Neuronal stem cell (in vitro differentiated cells): ENCODE measurements around the gene CCDC148. TPM values are rescaled to one million over a fixed set of nuclear protein-coding genes. Genes with fewer than 3 reads are reported as not detected.
A peak's percentile ranks its signal among the peaks of the same experiment; 100 is the strongest.

Source experiments
- DNase-seq: peaks from one replicate; pipeline ENCODE4 v3.0.0-alpha.2; 2013; ENCODE audit warnings: low spot score
- H2AFZ ChIP-seq: one replicate; pipeline ENCODE4 v1.6.1; 2013; ENCODE audit warnings: mild to moderate bottlenecking, low read length, inconsistent platforms
- H2AK5ac ChIP-seq: 2 replicates; pipeline ENCODE4 v1.6.1; 2013; ENCODE audit warnings: low read depth, mild to moderate bottlenecking, inconsistent platforms, low read length, moderate library complexity, mixed read lengths
- H2BK120ac ChIP-seq: 2 replicates; pipeline ENCODE4 v1.6.1; 2013; ENCODE audit warnings: low read depth, mild to moderate bottlenecking, inconsistent platforms, low read length, moderate library complexity, mixed read lengths
- H2BK12ac ChIP-seq: one replicate; pipeline ENCODE4 v1.6.1; 2013; ENCODE audit warnings: low read length, inconsistent platforms
- H2BK15ac ChIP-seq: 2 replicates; pipeline ENCODE4 v1.6.1; 2013; ENCODE audit warnings: mild to moderate bottlenecking, low read length, inconsistent platforms, mixed read lengths
- H2BK5ac ChIP-seq: one replicate; pipeline ENCODE4 v1.6.1; 2013; ENCODE audit warnings: inconsistent platforms, mild to moderate bottlenecking, low read length, moderate library complexity
- H3K14ac ChIP-seq: one replicate; pipeline ENCODE4 v1.6.1; 2013; ENCODE audit warnings: low read length, inconsistent platforms
- H3K18ac ChIP-seq: 2 replicates; pipeline ENCODE4 v1.6.1; 2013; ENCODE audit warnings: low read length, inconsistent platforms
- H3K23ac ChIP-seq: 2 replicates; pipeline ENCODE4 v1.6.1; 2013; ENCODE audit warnings: low read depth, mild to moderate bottlenecking, mixed read lengths, low read length, inconsistent platforms; ENCODE audit not compliant: poor library complexity
- H3K27ac ChIP-seq: replicated peaks from 3 replicates; pipeline ENCODE4 v1.5.1; 2013; ENCODE audit warnings: low read length, inconsistent platforms
- H3K27me3 ChIP-seq, 3 experiments: 2 replicates each; pipeline ENCODE4 v1.6.1; 2013; ENCODE audit warnings: low read length in 3 of 3, mild to moderate bottlenecking in 2 of 3, inconsistent platforms in 1 of 3, low read depth in 1 of 3, mixed read lengths in 1 of 3, moderate library complexity in 1 of 3; ENCODE audit not compliant: control insufficient read depth in 3 of 3, insufficient read depth in 3 of 3
- H3K36me3 ChIP-seq, 2 donors: replicated peaks in 1 of 2; 2 replicates each; pipeline ENCODE4 v1.6.1; 2013; ENCODE audit warnings: low read length in 2 of 2; ENCODE audit not compliant: control insufficient read depth in 2 of 2, insufficient read depth in 2 of 2
- H3K4ac ChIP-seq: 2 replicates; pipeline ENCODE4 v1.6.1; 2013; ENCODE audit warnings: inconsistent platforms, mild to moderate bottlenecking, low read length, moderate library complexity
- H3K4me1 ChIP-seq, 2 donors: 1 replicate in 1 of 2; 2 replicates in 1 of 2; pipeline ENCODE4 v1.6.1; 2013; ENCODE audit warnings: low read length in 2 of 2, low read depth in 1 of 2; ENCODE audit not compliant: control insufficient read depth in 2 of 2, insufficient read depth in 1 of 2
- H3K4me2 ChIP-seq: one replicate; pipeline ENCODE4 v1.6.1; 2013; ENCODE audit warnings: mild to moderate bottlenecking, low read length, inconsistent platforms; ENCODE audit not compliant: insufficient read depth, poor library complexity, severe bottlenecking
- H3K4me3 ChIP-seq, 2 donors: 2 replicates each; pipeline ENCODE4 v1.5.1; 2013; ENCODE audit warnings: low read length in 2 of 2, mild to moderate bottlenecking in 2 of 2, inconsistent platforms in 1 of 2, moderate library complexity in 1 of 2
- H3K79me1 ChIP-seq: one replicate; pipeline ENCODE4 v1.6.1; 2013; ENCODE audit warnings: low read depth, mild to moderate bottlenecking, inconsistent platforms, low read length, moderate library complexity
- H3K9ac ChIP-seq: one replicate; pipeline ENCODE4 v1.6.1; 2013; ENCODE audit warnings: mild to moderate bottlenecking, low read depth, low read length, inconsistent platforms; ENCODE audit not compliant: poor library complexity
- H3K9me3 ChIP-seq, 2 donors: replicated peaks in 1 of 2; 2 replicates each; pipeline versions ENCODE3 to v1.6.1; 2013; ENCODE audit warnings: low read length in 2 of 2, mild to moderate bottlenecking in 2 of 2, inconsistent platforms in 1 of 2, low read depth in 1 of 2, mixed read lengths in 1 of 2, moderate library complexity in 1 of 2; ENCODE audit not compliant: control insufficient read depth in 2 of 2, insufficient read depth in 1 of 2
- H4K8ac ChIP-seq: one replicate; pipeline ENCODE4 v1.6.1; 2013; ENCODE audit warnings: low read depth, mild to moderate bottlenecking, inconsistent platforms, low read length, moderate library complexity
- H4K91ac ChIP-seq: one replicate; pipeline ENCODE4 v1.6.1; 2013; ENCODE audit warnings: low read length, low read depth, mild to moderate bottlenecking, inconsistent platforms; ENCODE audit not compliant: poor library complexity
- WGBS, 2 donors: extraction: QIAGEN DNeasy Blood & Tissue Kit; methylation state at CpG; one replicate each; pipeline ENCODE4 v1.1.7; 2013; ENCODE audit warnings: missing lambda C conversion rate in 2 of 2, mixed read lengths in 1 of 2; ENCODE audit not compliant: insufficient read length in 2 of 2, insufficient replicate concordance in 1 of 2; ENCODE audit errors: extremely low coverage in 2 of 2; 5-methylcytosine and 5-hydroxymethylcytosine counted together
- polyA plus RNA-seq, 2 experiments: library from polyadenylated mRNA; stranded (reverse); fragments of 200-250 nt; gene quantifications; one replicate each; pipeline ENCODE4 v1.2.3, GENCODE V29; 2013

CCDC148 gene
- 3.4 TPM for polyA plus RNA-seq (2013, experiment 1 of 2)
- 3.2 TPM for polyA plus RNA-seq (2013, experiment 2 of 2)

DNA sequence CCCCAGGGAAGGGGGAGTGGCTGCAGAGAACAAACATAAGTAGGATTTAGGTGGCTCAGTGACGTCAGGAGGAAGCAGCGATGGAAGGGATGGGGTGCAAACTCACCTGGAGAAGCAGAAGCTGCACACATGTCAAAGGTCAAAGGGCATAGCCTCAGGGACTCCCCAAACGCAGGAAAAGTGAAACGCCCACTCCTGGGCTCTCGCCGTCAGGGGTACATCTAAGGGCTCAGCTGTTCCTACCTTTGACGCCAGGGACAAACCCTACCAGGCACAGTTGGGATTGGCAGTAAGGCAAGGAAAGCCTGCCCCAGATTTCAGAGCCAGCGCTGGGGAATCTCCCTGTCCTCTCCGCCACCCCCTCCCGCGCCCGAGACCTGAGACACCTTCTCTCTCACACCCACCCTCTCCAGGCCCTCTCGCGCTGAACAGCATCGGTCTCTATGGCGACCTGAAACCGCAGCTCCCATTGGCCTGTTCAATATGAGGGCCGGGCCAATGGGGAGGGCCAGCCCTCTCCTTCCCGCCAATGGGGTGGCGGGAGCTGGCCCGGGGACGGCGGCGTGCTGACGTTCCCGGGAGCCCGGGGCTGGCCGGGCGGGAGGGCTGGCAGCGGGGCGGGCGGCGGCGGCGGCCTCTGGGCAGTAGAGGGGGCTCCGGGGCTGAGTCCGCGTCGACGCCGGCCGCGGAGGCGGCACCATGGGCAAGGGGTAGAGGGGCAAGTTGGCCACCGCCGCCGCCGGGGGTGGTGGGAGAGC, at the start of gene CCDC148, which contains the start of gene PKP4:
Gene CCDC148, minus strand, starts transcription at position 445 of the 758 bp plus-strand sequence. Its CDS starts 314 bp downstream, at position 131.
Gene PKP4, plus strand, starts transcription at position 644 of the 758 bp plus-strand sequence. CDS start 76,233 bp downstream, outside the sequence.
- peak within 1 kb of the TSS; percentile 49 for H3K14ac ChIP-seq
- H2BK5ac ChIP-seq, result peak within 1 kb of the TSS; percentile 99
- H2AFZ ChIP-seq, result peak within 1 kb of the TSS; percentile 99
- no peaks in the 10 kb centered on the region for H3K9me3 ChIP-seq
- peak within 1 kb of the TSS; percentile 96 for H2BK15ac ChIP-seq
- H3K18ac ChIP-seq, result peak within 1 kb of the TSS; percentile 99
- peaks cover 7 to 18% of the 10 kb centered on the region in 2 donors for H3K4me1 ChIP-seq
- peak within 1 kb of the TSS; percentile 66 for H3K4ac ChIP-seq
- peak within 1 kb of the TSS; percentile 96 for H2BK120ac ChIP-seq
- WGBS, 2 donors, result no CpG with 5 or more reads among the region's 48 CpGs
- peak within 1 kb of the TSS; percentile 19 for H2AK5ac ChIP-seq
- DNase-seq, result peak; percentile 91
- peaks cover 0 to 17% (median 0%) of the 10 kb centered on the region in 3 experiments for H3K27me3 ChIP-seq
- H3K27ac ChIP-seq, result peak within 1 kb of the TSS; percentile 97
- peak within 1 kb of the TSS; percentile 52 for H4K8ac ChIP-seq
- H3K9ac ChIP-seq, result peak within 1 kb of the TSS; percentile 94
- H2BK12ac ChIP-seq, result peak within 1 kb of the TSS; percentile 88
- peak within 1 kb of the TSS; percentile 84 for H3K4me2 ChIP-seq
- H3K23ac ChIP-seq, result peak within 1 kb of the TSS; percentile 98
- H3K4me3 ChIP-seq, result peak within 1 kb of the TSS; percentile 85 to 96
- H3K36me3 ChIP-seq, result no peaks in the 10 kb centered on the region
- H4K91ac ChIP-seq, result no peak within 1 kb of the TSS
- no peaks in the 10 kb centered on the region for H3K79me1 ChIP-seq

DNA sequence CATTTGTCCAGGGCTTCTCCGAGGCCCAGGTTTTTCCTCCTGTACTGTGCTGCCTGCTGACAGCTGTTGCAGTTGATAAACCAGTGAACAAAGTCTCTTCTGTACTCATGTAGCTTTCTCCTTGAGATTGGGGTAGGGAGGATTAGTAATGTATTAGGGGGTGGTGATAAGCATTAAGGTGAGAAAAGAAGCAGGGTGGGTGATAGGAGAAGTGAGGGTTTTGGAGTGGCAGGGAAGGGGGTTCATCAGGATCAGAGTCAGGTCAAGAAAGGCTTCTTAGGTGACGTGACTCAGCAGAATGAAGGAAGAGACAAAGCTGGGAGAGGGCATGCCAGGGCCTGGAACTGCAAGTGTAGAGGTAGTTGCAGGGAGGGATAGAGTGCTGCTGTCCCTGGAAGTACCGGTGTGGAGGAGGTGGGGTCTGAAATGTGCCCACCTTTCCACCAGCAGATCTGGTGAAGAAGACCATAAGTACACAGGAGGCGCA, 48.9 kb upstream of the CCDC148 start:
- H2BK15ac ChIP-seq, result no peak overlapping the region
- H3K27me3 ChIP-seq, result no peaks in the 10 kb centered on the region
- peaks cover 0 to 1% of the 10 kb centered on the region in 2 donors for H3K4me1 ChIP-seq
- H3K79me1 ChIP-seq, result no peaks in the 10 kb centered on the region
- no peaks in the 10 kb centered on the region for H3K9me3 ChIP-seq
- H2AK5ac ChIP-seq, result no peak overlapping the region
- H3K36me3 ChIP-seq, result no peaks in the 10 kb centered on the region
- H2BK12ac ChIP-seq, result no peak overlapping the region
- H4K8ac ChIP-seq, result no peak overlapping the region
- no peak for DNase-seq
- no peak overlapping the region for H3K4me2 ChIP-seq
- no peak overlapping the region for H2BK5ac ChIP-seq
- no peak overlapping the region for H3K27ac ChIP-seq
- H3K23ac ChIP-seq, result no peak overlapping the region
- no peak overlapping the region for H2AFZ ChIP-seq
- no peak overlapping the region for H2BK120ac ChIP-seq
- WGBS, 2 donors, result no CpG with 5 or more reads among the region's 4 CpGs
- H3K9ac ChIP-seq, result no peak overlapping the region
- H3K4me3 ChIP-seq, result no peak overlapping the region
- no peak overlapping the region for H3K4ac ChIP-seq
- no peak overlapping the region for H4K91ac ChIP-seq
- no peak overlapping the region for H3K14ac ChIP-seq
- no peak overlapping the region for H3K18ac ChIP-seq

DNA sequence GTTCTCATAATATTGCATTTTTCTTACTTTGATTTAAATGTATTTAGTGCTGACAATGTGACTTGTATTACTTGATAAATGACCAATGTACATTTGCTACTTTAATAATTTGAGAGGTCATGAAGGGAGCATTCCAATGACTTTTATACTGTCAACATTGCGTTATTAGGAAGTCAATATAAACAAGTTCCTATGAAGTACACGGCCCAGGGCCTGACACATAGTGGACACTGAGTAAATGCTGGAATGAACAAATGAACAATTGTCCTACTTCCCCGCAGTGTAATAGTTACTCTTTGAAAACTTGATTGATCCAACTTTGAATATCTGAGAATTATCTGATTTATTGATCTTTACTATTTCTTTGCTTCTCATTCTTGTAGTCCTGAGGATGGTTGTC, 47.5 kb upstream of the CCDC148 start:
- H3K9me3 ChIP-seq, result no peaks in the 10 kb centered on the region
- H4K8ac ChIP-seq, result no peak overlapping the region
- H3K23ac ChIP-seq, result no peak overlapping the region
- peaks cover 0 to 1% of the 10 kb centered on the region in 2 donors for H3K4me1 ChIP-seq
- H3K18ac ChIP-seq, result no peak overlapping the region
- no peaks in the 10 kb centered on the region for H3K79me1 ChIP-seq
- no peak overlapping the region for H3K4ac ChIP-seq
- H3K27ac ChIP-seq, result no peak overlapping the region
- no peak overlapping the region for H3K9ac ChIP-seq
- H3K4me2 ChIP-seq, result no peak overlapping the region
- no peak overlapping the region for H2BK120ac ChIP-seq
- H2BK12ac ChIP-seq, result no peak overlapping the region
- no peaks in the 10 kb centered on the region for H3K27me3 ChIP-seq
- H4K91ac ChIP-seq, result no peak overlapping the region
- no peak overlapping the region for H2AK5ac ChIP-seq
- H2BK5ac ChIP-seq, result no peak overlapping the region
- no peak overlapping the region for H2AFZ ChIP-seq
- no peak overlapping the region for H3K14ac ChIP-seq
- no peak for DNase-seq
- no peaks in the 10 kb centered on the region for H3K36me3 ChIP-seq
- no CpG with 5 or more reads among the region's 3 CpGs for WGBS, 2 donors
- no peak overlapping the region for H3K4me3 ChIP-seq
- no peak overlapping the region for H2BK15ac ChIP-seq

DNA sequence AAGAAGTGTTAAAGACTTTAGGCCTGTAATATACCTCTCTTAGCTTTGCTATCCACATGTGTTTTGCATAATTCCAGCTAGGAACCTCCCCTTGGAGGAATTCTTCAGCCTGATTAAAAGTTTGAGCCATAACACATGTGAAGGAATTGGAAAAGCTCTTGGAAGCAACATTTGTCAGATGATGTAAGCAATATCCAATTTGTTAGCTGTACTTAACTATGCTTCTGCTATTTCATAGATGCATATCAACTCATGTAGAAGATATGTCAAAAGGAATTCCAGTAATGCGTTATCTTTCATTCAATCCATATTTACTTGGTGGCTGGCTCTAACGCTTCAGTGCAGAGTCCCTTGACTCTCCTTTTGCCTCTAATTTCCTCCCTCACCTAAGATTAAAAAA, 46.4 kb upstream of the CCDC148 start:
- Histone ChIP-seq H3K9me3 (no peaks in the 10 kb centered on the region), H2BK15ac (no peak overlapping the region), H3K27ac (no peak overlapping the region), H3K14ac (no peak overlapping the region), H3K36me3 (no peaks in the 10 kb centered on the region), H3K4me2 (no peak overlapping the region), H4K91ac (no peak overlapping the region), H2BK12ac (no peak overlapping the region), H4K8ac (no peak overlapping the region), H3K79me1 (no peaks in the 10 kb centered on the region), H3K4ac (no peak overlapping the region), H2AFZ (no peak overlapping the region), H2BK120ac (no peak overlapping the region), H3K23ac (no peak overlapping the region), H2BK5ac (no peak overlapping the region), H3K4me3 (no peak overlapping the region), H3K9ac (no peak overlapping the region), H3K4me1 (peaks cover 0 to 1% of the 10 kb centered on the region in 2 donors), H3K27me3 (no peaks in the 10 kb centered on the region), H3K18ac (no peak overlapping the region), H2AK5ac (no peak overlapping the region)
- DNase-seq, result no peak
- WGBS, 2 donors, result no CpG with 5 or more reads among the region's 2 CpGs
